Stimulated activated naive CD8-positive, alpha-beta T cell treated with anti-CD3 and anti-CD28 coated beads, Interleukin-15, Interleukin-2, amounts not matched to agents 100 ng/mL and 50 ng/mL, for 24 hours (primary cell): ENCODE measurements around the gene SLC12A8.
A peak's percentile ranks its signal among the peaks of the same experiment; 100 is the strongest.

ENCODE experiments used
- H3K27ac Mint-ChIP-seq: one replicate; pipeline ENCODE4 v1.8.0; 2021; ENCODE audit warnings: mild to moderate bottlenecking, mixed read lengths
- H3K27me3 Mint-ChIP-seq: one replicate; pipeline ENCODE4 v1.8.0; 2021; ENCODE audit warnings: mixed read lengths
- H3K36me3 Mint-ChIP-seq: one replicate; pipeline ENCODE4 v1.8.0; 2021; ENCODE audit warnings: low read depth, mixed read lengths
- H3K4me1 Mint-ChIP-seq: one replicate; pipeline ENCODE4 v1.8.0; 2021; ENCODE audit warnings: low read depth, mixed read lengths
- H3K4me3 Mint-ChIP-seq: one replicate; pipeline ENCODE4 v1.8.0; 2021; ENCODE audit warnings: mild to moderate bottlenecking, mixed read lengths
- H3K9me3 Mint-ChIP-seq: one replicate; pipeline ENCODE4 v1.8.0; 2021; ENCODE audit warnings: mixed read lengths

Gene SLC12A8

GRCh38 chr3:125053304-125053699 is 159.2 kb downstream of the SLC12A8 start:
- H3K36me3 Mint-ChIP-seq, result peaks cover 13% of the 10 kb centered on the region
- no peaks in the 10 kb centered on the region for H3K9me3 Mint-ChIP-seq
- peak overlapping the region; percentile 95 for H3K4me3 Mint-ChIP-seq
- H3K4me1 Mint-ChIP-seq, result peaks cover 58% of the 10 kb centered on the region
- no peak overlapping the region for H3K27ac Mint-ChIP-seq
- peaks cover 3% of the 10 kb centered on the region for H3K27me3 Mint-ChIP-seq

- Mint-ChIP-seq H3K4me1 (peaks cover 59% of the 10 kb centered on the region), H3K4me3 (peak overlapping the region; percentile 95), H3K36me3 (peaks cover 13% of the 10 kb centered on the region), H3K27ac (peak overlapping the region; percentile 74), H3K27me3 (peaks cover under 1% of the 10 kb centered on the region), H3K9me3 (no peaks in the 10 kb centered on the region)
Measured at GRCh38 chr3:125052624-125053303, 159.8 kb downstream of the SLC12A8 start.

- H3K4me3 Mint-ChIP-seq, result peak overlapping the region; percentile 95
- peaks cover 13% of the 10 kb centered on the region for H3K36me3 Mint-ChIP-seq
- peak overlapping the region; percentile 81 for H3K27ac Mint-ChIP-seq
- peaks cover 59% of the 10 kb centered on the region for H3K4me1 Mint-ChIP-seq
- H3K9me3 Mint-ChIP-seq, result no peaks in the 10 kb centered on the region
- H3K27me3 Mint-ChIP-seq, result no peaks in the 10 kb centered on the region
Measured at GRCh38 chr3:125051715-125052581, 160.6 kb downstream of the SLC12A8 start.

GRCh38 chr3:125051205-125051604 is 161.3 kb downstream of the SLC12A8 start:
- Mint-ChIP-seq H3K36me3 (peaks cover 13% of the 10 kb centered on the region), H3K4me1 (peaks cover 52% of the 10 kb centered on the region), H3K9me3 (no peaks in the 10 kb centered on the region), H3K27me3 (no peaks in the 10 kb centered on the region), H3K27ac (peak overlapping the region; percentile 81), H3K4me3 (peak overlapping the region; percentile 95)

GRCh38 chr3:125050488-125051090 is 162.0 kb downstream of the SLC12A8 start:
- Mint-ChIP-seq H3K4me3 (no peak overlapping the region), H3K27me3 (no peaks in the 10 kb centered on the region), H3K27ac (peak overlapping the region; percentile 26), H3K9me3 (no peaks in the 10 kb centered on the region), H3K36me3 (peaks cover 13% of the 10 kb centered on the region), H3K4me1 (peaks cover 51% of the 10 kb centered on the region)

- no peaks in the 10 kb centered on the region for H3K27me3 Mint-ChIP-seq
- no peak overlapping the region for H3K4me3 Mint-ChIP-seq
- H3K36me3 Mint-ChIP-seq, result peaks cover 13% of the 10 kb centered on the region
- H3K9me3 Mint-ChIP-seq, result no peaks in the 10 kb centered on the region
- no peak overlapping the region for H3K27ac Mint-ChIP-seq
- peaks cover 34% of the 10 kb centered on the region for H3K4me1 Mint-ChIP-seq
Measured at GRCh38 chr3:125048282-125048681, 164.3 kb downstream of the SLC12A8 start.

GRCh38 chr3:125045965-125046364 is 166.6 kb downstream of the SLC12A8 start:
- peaks cover 16% of the 10 kb centered on the region for H3K4me1 Mint-ChIP-seq
- H3K27me3 Mint-ChIP-seq, result no peaks in the 10 kb centered on the region
- no peak overlapping the region for H3K27ac Mint-ChIP-seq
- H3K36me3 Mint-ChIP-seq, result peaks cover 17% of the 10 kb centered on the region
- no peak overlapping the region for H3K4me3 Mint-ChIP-seq
- H3K9me3 Mint-ChIP-seq, result no peaks in the 10 kb centered on the region

- peaks cover 8% of the 10 kb centered on the region for H3K4me1 Mint-ChIP-seq
- H3K27ac Mint-ChIP-seq, result no peak overlapping the region
- H3K36me3 Mint-ChIP-seq, result peaks cover 11% of the 10 kb centered on the region
Measured at GRCh38 chr3:125045194-125045593, 167.4 kb downstream of the SLC12A8 start.

GRCh38 chr3:125043599-125044151 is 168.9 kb downstream of the SLC12A8 start:
- no peak overlapping the region for H3K27ac Mint-ChIP-seq
- no peaks in the 10 kb centered on the region for H3K9me3 Mint-ChIP-seq
- H3K4me3 Mint-ChIP-seq, result no peak overlapping the region
- peaks cover 11% of the 10 kb centered on the region for H3K4me1 Mint-ChIP-seq
- H3K27me3 Mint-ChIP-seq, result no peaks in the 10 kb centered on the region
- peaks cover 9% of the 10 kb centered on the region for H3K36me3 Mint-ChIP-seq

More at GRCh38 chr3:125045194-125045593, 167.4 kb downstream of the SLC12A8 start:
- H3K27me3 Mint-ChIP-seq, result no peaks in the 10 kb centered on the region
- H3K9me3 Mint-ChIP-seq, result no peaks in the 10 kb centered on the region
- H3K4me3 Mint-ChIP-seq, result no peak overlapping the region

- Mint-ChIP-seq H3K27me3 (no peaks in the 10 kb centered on the region), H3K4me1 (peaks cover 13% of the 10 kb centered on the region), H3K27ac (no peak overlapping the region), H3K9me3 (no peaks in the 10 kb centered on the region), H3K36me3 (peaks cover 10% of the 10 kb centered on the region), H3K4me3 (no peak overlapping the region)
Measured at GRCh38 chr3:125042725-125043406, 169.7 kb downstream of the SLC12A8 start.

GRCh38 chr3:125039131-125040100 is 173.1 kb downstream of the SLC12A8 start:
- Mint-ChIP-seq H3K4me1 (peaks cover 35% of the 10 kb centered on the region), H3K4me3 (no peak overlapping the region), H3K36me3 (peaks cover 36% of the 10 kb centered on the region), H3K9me3 (peaks cover 13% of the 10 kb centered on the region), H3K27ac (peak overlapping the region; percentile 4), H3K27me3 (no peaks in the 10 kb centered on the region)

- no peaks in the 10 kb centered on the region for H3K27me3 Mint-ChIP-seq
- no peak overlapping the region for H3K27ac Mint-ChIP-seq
- peaks cover 39% of the 10 kb centered on the region for H3K4me1 Mint-ChIP-seq
- peaks cover 13% of the 10 kb centered on the region for H3K9me3 Mint-ChIP-seq
- peaks cover 39% of the 10 kb centered on the region for H3K36me3 Mint-ChIP-seq
- no peak overlapping the region for H3K4me3 Mint-ChIP-seq
Measured at GRCh38 chr3:125037498-125038150, 174.9 kb downstream of the SLC12A8 start.

- no peaks in the 10 kb centered on the region for H3K27me3 Mint-ChIP-seq
- peaks cover 13% of the 10 kb centered on the region for H3K9me3 Mint-ChIP-seq
- peak overlapping the region; percentile 22 for H3K27ac Mint-ChIP-seq
- peaks cover 41% of the 10 kb centered on the region for H3K4me1 Mint-ChIP-seq
- peaks cover 35% of the 10 kb centered on the region for H3K36me3 Mint-ChIP-seq
- H3K4me3 Mint-ChIP-seq, result peak overlapping the region; percentile 42
Measured at GRCh38 chr3:125035217-125035616, 177.3 kb downstream of the SLC12A8 start.
